ENCODE data around the gene WAC.
"Not testable (repeated sequence)": the region's sequence is repeated elsewhere in the genome, so short reads cannot be mapped to it uniquely, and the experiment has no call there.

Gene WAC

GRCh38 chr10:28532337-28533185 is at the start of gene WAC:
Gene WAC, plus strand, starts transcription at chr10:28533118. Its CDS starts 462 bp downstream, at chr10:28533580.
- Mint-ChIP-seq H3K27ac (peak within 1 kb of the TSS; percentile 100), H3K9me3 (no peaks in the 10 kb centered on the region), H3K27me3 (no peaks in the 10 kb centered on the region), H3K4me1 (peaks cover 51% of the 10 kb centered on the region), H3K4me3 (peak within 1 kb of the TSS; percentile 97 to 100)
- DNase-seq (peak; percentile 97), ATAC-seq (peak; percentile 86)

GRCh38 chr10:28489206-28489605 is 43.7 kb upstream of the WAC start:
- Mint-ChIP-seq H3K27me3 (peaks cover 6% of the 10 kb centered on the region), H3K4me1 (no peaks in the 10 kb centered on the region), H3K9me3 (peaks cover 3 to 6% of the 10 kb centered on the region in 2 donors), H3K4me3 (no peak overlapping the region), H3K27ac (no peak overlapping the region)
- DNase-seq: no peak
- ATAC-seq: no peak

GRCh38 chr10:28490256-28490865 is 42.6 kb upstream of the WAC start:
- not testable (repeated sequence) for H3K4me1 Mint-ChIP-seq, H3K9me3 Mint-ChIP-seq, ATAC-seq, DNase-seq, H3K4me3 Mint-ChIP-seq, H3K27me3 Mint-ChIP-seq, H3K27ac Mint-ChIP-seq

GRCh38 chr10:28492116-28492920 is 40.6 kb upstream of the WAC start:
- no peak for DNase-seq
- no peak for ATAC-seq
- H3K4me3 Mint-ChIP-seq: no peak overlapping the region
- H3K9me3 Mint-ChIP-seq: peaks cover 3 to 6% of the 10 kb centered on the region in 2 donors
- H3K27me3 Mint-ChIP-seq: peaks cover 6% of the 10 kb centered on the region
- H3K27ac Mint-ChIP-seq: no peak overlapping the region
- no peaks in the 10 kb centered on the region for H3K4me1 Mint-ChIP-seq

GRCh38 chr10:28494420-28494819 is 38.5 kb upstream of the WAC start:
- no peak overlapping the region for H3K4me3 Mint-ChIP-seq
- H3K4me1 Mint-ChIP-seq: no peaks in the 10 kb centered on the region
- H3K27ac Mint-ChIP-seq: no peak overlapping the region

GRCh38 chr10:28495084-28495483 is 37.8 kb upstream of the WAC start:
- Mint-ChIP-seq H3K4me3 (no peak overlapping the region), H3K9me3 (peaks cover 3 to 4% of the 10 kb centered on the region in 2 donors), H3K27ac (no peak overlapping the region), H3K27me3 (peaks cover 6% of the 10 kb centered on the region), H3K4me1 (no peaks in the 10 kb centered on the region)
- ATAC-seq: no peak
- DNase-seq: no peak

More at GRCh38 chr10:28494420-28494819, 38.5 kb upstream of the WAC start:
- ATAC-seq (no peak), DNase-seq (no peak)
- Mint-ChIP-seq H3K27me3 (peaks cover 6% of the 10 kb centered on the region), H3K9me3 (peaks cover 3 to 6% of the 10 kb centered on the region in 2 donors)

- Mint-ChIP-seq H3K27ac (no peak overlapping the region), H3K27me3 (peaks cover 5% of the 10 kb centered on the region), H3K9me3 (no peaks in the 10 kb centered on the region), H3K4me1 (no peaks in the 10 kb centered on the region), H3K4me3 (no peak overlapping the region)
- DNase-seq: no peak
- no peak for ATAC-seq
Observed at GRCh38 chr10:28496017-28496416, 36.9 kb upstream of the WAC start.

- H3K4me3 Mint-ChIP-seq: no peak overlapping the region
- H3K27ac Mint-ChIP-seq: no peak overlapping the region
- H3K27me3 Mint-ChIP-seq: peaks cover under 1% of the 10 kb centered on the region
- no peaks in the 10 kb centered on the region for H3K9me3 Mint-ChIP-seq
- DNase-seq: no peak
- ATAC-seq: no peak
- H3K4me1 Mint-ChIP-seq: no peaks in the 10 kb centered on the region
Observed at GRCh38 chr10:28496481-28496961, 36.4 kb upstream of the WAC start.

- H3K9me3 Mint-ChIP-seq: no peaks in the 10 kb centered on the region
Observed at GRCh38 chr10:28497313-28498126, 35.4 kb upstream of the WAC start.

GRCh38 chr10:28500203-28500602 is 32.7 kb upstream of the WAC start:
- not testable (repeated sequence) for H3K27me3 Mint-ChIP-seq, H3K27ac Mint-ChIP-seq, H3K4me1 Mint-ChIP-seq, H3K4me3 Mint-ChIP-seq, H3K9me3 Mint-ChIP-seq, ATAC-seq, DNase-seq

More at GRCh38 chr10:28497313-28498126, 35.4 kb upstream of the WAC start:
- H3K27me3 Mint-ChIP-seq: no peaks in the 10 kb centered on the region
- no peaks in the 10 kb centered on the region for H3K4me1 Mint-ChIP-seq
- no peak overlapping the region for H3K4me3 Mint-ChIP-seq
- DNase-seq (no peak), ATAC-seq (no peak)
- H3K27ac Mint-ChIP-seq: peak overlapping the region in 1 of 2 donors; percentile 19

- Mint-ChIP-seq H3K4me3 (no peak overlapping the region), H3K27me3 (no peaks in the 10 kb centered on the region), H3K9me3 (no peaks in the 10 kb centered on the region), H3K4me1 (no peaks in the 10 kb centered on the region), H3K27ac (no peak overlapping the region)
- DNase-seq (no peak), ATAC-seq (no peak)
Observed at GRCh38 chr10:28503114-28503513, 29.8 kb upstream of the WAC start.

GRCh38 chr10:28505359-28505959 is 27.5 kb upstream of the WAC start:
- ATAC-seq (no peak), DNase-seq (no peak)
- H3K27ac Mint-ChIP-seq: no peak overlapping the region
- no peaks in the 10 kb centered on the region for H3K27me3 Mint-ChIP-seq
- no peaks in the 10 kb centered on the region for H3K4me1 Mint-ChIP-seq
- no peak overlapping the region for H3K4me3 Mint-ChIP-seq
- no peaks in the 10 kb centered on the region for H3K9me3 Mint-ChIP-seq

GRCh38 chr10:28508304-28508925 is 24.5 kb upstream of the WAC start:
- Mint-ChIP-seq H3K4me1 (no peaks in the 10 kb centered on the region), H3K9me3 (no peaks in the 10 kb centered on the region), H3K4me3 (no peak overlapping the region), H3K27ac (no peak overlapping the region), H3K27me3 (no peaks in the 10 kb centered on the region)
- ATAC-seq (no peak), DNase-seq (no peak)

GRCh38 chr10:28509286-28509685 is 23.6 kb upstream of the WAC start:
- ATAC-seq (no peak), DNase-seq (no peak)
- Mint-ChIP-seq H3K27me3 (no peaks in the 10 kb centered on the region), H3K4me1 (no peaks in the 10 kb centered on the region), H3K27ac (no peak overlapping the region), H3K9me3 (no peaks in the 10 kb centered on the region), H3K4me3 (no peak overlapping the region)
